HTR-8/SVneo (cell line): ENCODE measurements around the gene ZMYND8.
"Not testable (repeated sequence)": the region's sequence is repeated elsewhere in the genome, so short reads cannot be mapped to it uniquely, and the experiment has no call there.

Experiments
- DNase-seq: peaks from one replicate; pipeline ENCODE4 v3.0.0; 2011; ENCODE audit warnings: low spot score, mixed read lengths; ENCODE audit not compliant: insufficient read length
- FAIRE-seq: peaks from 2 replicates; lab custom pipeline; 2011; peaks lifted over from hg19 to GRCh38; lab: Jason Lieb, UNC

The ZMYND8 gene

DNA sequence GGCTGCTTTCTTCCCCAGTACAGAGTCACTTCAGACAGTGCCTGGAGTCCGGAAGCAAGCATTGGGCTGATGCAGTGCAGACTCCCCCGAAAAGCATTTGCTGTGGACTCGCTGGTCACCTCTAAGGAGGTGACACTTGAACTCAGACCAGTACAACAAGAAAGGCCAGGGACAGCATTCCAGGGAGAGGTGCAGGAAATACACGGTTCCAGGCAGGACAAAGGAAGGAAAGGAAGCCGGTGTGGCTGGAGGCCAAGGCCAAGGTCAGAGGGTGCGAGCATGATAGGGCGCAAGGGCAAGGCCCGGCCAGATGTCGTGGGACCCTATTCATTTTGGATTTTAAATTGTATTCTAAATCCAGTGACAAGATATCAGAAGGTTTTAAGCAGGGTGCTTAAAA lies 160.9 kb downstream of the ZMYND8 start:
- DNase-seq (no peak), FAIRE-seq (no peak)

DNA sequence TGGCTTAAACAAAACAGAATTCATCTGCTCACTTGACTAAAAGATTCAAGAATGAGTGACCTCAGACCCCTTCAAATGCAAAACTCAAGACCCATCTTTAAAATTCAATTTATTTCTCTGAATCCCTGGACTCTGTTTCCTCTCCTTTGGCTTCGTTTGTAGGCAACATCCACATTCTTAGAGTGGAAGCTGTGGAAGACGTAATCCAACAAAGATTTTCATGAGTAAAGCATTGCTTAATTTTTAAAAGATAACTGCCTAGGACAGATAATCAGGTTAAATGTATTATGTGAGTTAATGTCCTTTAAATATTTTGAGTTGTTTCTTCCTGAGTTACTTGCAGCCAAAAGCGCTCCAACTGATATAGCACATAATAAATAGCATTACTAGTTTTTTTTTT lies 164.5 kb downstream of the ZMYND8 start:
- DNase-seq = no peak
- no peak for FAIRE-seq

DNA sequence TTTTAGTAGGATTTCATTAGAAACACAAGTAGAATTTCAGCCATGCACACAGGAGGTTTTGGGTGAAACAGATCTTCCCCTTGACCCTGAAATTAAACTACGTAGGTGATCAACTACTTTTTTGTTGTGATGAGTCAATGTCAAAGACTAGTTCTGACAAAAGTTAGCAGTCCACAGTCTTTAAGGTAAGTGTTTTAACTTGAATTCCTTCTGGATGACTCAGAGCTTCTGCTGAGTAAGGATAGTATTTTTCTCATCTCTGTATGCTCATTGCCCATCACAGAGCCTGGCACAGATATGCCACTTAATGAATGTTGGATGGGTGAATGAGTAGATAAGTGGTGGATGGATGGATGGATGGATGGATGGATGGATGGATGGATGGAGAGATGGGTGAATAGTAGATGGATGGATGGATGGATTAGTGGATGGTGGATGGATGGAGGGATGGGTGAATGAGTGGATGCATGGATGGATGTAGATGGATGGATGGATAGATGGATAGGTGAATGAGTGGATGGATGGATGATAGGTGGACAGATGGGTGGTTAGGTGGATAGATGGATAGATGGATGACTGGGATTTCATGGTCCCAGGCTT lies 165.3 kb downstream of the ZMYND8 start:
- DNase-seq (peak; percentile 64), FAIRE-seq (peak; percentile 74)

DNA sequence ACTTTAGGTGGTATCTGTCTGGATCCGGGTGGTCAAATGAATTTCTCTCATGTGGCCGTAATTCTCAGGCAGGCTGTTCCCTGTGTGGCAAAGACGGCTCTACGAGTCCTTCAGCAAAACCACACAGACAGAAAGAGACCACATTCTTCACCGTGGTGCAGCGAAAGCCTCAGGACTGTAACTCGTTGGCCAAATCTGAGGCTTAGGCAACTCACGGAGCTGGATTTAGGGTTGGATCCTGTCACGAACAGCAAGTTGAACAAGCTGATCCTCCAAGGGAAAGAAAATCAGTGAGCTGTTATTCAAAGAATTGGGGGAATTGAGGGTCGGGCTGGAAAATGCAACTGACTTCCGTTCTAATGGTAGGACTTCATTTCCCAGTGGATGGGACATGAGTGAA lies 167.4 kb downstream of the ZMYND8 start:
- DNase-seq = no peak
- peak; percentile 79 for FAIRE-seq

DNA sequence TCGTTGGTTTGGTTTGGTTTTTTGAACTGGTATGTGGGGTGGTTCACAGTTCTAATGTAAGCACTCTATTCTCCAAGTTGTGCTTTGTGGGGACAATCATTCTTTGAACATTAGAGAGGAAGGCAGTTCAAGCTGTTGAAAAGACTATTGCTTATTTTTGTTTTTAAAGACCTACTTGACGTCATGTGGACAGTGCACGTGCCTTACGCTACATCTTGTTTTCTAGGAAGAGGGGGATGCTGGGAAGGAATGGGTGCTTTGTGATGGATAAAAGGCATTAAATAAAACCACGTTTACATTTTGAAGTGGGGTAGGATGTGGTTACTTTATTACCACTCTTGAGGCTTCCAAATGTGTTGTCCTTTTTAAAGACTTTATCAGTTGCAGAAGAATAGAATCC lies 168.0 kb downstream of the ZMYND8 start:
- FAIRE-seq (no peak), DNase-seq (no peak)

DNA sequence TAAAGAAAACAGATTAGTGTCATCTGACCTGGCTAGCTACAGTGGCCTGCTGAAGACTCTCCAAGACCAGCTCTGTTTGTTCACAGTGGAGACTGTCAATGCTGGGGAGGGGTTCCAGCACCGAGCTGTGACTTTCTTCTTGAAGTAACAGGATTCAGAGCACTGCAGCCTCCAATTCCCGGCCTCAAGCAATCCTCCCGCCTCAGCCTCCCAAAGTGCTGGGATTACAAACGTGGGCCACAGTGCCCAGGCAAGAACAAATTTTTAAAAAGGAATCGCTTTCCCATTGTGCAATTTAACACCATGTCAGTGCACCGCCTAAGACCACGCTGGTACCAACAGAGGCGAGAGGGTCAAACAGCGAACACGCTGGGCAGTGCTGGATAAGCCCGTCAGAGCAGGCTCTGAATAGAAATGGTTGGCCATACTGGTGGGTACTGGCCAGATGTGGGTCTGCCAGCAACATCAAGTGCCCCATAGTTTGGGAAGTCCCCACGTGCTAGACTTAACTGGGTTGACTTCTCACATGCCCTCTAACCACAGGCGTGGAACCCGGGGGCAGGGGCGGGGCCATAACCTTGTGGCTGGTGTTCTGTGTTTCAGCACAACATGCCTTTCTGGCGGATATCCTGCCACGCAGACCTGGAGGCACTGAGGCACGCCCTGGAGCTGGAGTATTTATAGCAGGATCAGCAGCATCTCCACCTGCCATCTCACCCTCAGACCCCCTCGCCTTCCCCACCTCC lies 168.9 kb downstream of the ZMYND8 start:
- no peak for DNase-seq
- FAIRE-seq = peak; percentile 62

DNA sequence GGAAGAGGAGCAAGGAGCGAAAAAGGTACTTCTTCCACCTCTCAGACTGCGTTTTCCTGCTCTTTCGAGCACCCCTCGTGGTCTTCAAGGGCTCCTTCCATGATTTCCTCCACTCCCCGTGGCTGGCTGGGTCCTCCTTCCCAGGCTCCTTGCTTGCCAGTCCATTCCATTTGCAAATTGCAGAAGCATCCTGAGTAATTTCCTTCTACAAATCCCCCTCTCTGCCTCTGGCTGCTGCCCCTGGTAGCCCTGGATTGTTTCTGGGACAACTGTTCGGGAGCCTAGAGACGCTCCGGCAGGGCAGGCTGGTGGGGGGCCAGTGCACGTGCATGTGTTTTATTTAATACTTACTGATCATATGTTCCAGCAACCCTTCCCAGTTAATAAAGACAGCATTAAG lies 173.1 kb downstream of the ZMYND8 start:
- FAIRE-seq = peak; percentile 42

DNA sequence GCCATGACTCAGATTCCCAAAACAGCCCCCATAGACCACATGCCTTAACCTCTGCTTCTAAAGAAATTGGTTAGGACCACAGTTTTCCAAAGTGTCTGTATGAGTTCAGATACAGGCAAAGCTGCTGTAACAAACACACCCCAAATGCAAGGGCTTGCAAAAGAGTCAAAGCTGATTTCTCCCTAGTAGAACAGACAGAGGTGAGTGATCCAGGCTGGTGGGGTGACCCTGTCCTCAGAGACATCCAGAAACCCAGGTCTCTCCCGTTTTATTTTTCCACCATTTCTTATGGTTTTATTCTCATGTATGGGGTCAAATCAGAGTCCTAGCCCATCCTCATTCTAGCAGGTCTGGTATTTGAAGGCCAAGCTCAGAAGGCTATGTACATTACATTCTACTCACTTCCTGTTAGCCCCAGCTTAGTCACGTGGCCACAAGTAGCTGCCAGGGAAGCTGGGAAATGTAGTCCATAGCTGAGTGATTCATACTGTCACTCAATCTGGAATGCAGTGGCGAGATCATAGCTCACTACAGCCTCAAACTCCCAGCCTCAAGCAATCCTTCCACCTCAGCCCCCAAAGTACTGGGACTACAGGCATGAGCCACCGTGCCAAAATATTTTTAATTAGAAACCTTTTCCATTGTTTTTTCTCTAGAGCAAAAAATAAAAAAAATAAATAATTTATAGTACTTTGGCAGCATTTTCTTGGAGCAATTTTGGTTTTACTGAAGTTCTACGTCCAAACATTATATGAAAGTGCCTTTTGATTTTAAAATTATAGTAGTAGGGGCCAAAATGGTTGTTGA lies 175.2 kb downstream of the ZMYND8 start:
- DNase-seq (peak; percentile 88), FAIRE-seq (peak; percentile 99)

More for the DNA sequence above, 173.1 kb downstream of the ZMYND8 start:
- no peak for DNase-seq

DNA sequence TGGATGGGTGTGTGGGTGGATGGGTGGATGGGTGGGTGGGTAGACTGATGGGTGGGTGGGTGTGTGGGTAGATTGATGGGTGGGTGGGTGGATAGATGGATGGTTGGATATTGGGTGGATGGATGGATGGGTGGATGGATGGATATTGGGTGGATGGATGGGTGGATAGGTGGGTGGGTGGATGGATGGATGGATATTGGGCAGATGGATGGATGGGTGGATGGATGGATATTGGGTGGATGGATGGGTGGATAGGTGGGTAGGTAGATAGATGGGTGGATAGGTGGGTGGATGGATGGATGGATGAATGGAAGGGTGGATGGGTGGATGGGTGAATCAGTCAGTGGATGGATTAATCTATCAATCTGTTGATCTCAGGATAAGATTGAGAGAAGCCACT lies 177.2 kb downstream of the ZMYND8 start:
- peak; percentile 84 for FAIRE-seq
- no peak for DNase-seq

DNA sequence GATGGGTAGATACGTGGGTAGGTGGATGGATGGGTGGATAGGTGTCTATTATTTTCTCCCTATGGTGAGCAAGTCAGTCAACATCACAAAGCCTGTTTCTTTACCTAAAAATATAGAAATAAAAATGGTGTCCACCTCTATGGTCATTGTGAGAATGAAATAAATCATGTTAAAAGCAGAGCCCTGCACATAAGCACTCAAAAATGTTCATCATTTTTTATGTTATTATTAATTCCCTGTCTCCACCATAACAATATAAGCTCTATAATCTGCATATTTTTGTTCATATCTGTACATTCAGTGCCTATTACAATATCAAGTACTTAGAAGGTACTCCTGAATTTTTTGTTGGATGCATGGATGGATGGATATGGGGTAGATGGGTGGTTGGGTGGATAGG lies 177.6 kb downstream of the ZMYND8 start:
- FAIRE-seq (no peak), DNase-seq (no peak)

DNA sequence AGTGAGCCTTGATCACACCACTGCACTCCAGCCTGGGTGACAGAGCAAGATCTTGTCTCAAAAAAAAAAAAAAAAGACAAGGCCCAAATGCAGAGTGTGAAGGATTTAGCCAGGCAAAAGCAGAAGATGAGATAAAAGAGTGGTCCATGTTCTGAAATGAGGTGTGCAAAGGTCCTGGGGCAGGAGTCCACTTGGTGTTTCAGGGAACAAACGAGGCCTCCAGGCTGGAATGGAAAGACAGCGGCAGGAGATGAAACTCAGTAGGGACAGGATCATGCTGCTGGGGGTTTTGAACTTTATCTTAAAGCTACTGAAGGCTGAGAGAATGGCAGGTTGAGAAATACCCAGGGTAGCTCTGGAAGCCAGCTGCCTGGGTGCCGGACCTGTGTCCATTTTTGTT lies 178.2 kb downstream of the ZMYND8 start:
- FAIRE-seq = no peak
- no peak for DNase-seq

DNA sequence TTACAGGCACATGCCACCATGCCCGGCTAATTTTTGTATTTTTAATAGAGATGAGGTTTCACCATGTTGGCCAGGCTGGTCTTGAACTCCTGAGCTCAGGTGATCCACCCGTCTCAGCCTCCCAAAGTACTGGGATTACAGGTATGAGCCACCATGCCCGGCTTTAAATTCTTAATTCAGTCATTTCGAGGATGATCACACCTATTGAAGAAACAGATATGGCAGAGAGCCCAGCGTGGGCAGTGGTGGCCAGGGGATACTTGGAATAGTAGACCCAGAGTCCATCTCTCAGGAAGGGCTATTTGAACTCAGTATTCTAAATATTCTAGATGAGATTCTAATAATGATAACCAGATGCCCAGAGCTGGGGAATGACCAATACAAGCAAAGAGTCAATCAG lies 180.3 kb downstream of the ZMYND8 start:
- DNase-seq, FAIRE-seq: not testable (repeated sequence)

DNA sequence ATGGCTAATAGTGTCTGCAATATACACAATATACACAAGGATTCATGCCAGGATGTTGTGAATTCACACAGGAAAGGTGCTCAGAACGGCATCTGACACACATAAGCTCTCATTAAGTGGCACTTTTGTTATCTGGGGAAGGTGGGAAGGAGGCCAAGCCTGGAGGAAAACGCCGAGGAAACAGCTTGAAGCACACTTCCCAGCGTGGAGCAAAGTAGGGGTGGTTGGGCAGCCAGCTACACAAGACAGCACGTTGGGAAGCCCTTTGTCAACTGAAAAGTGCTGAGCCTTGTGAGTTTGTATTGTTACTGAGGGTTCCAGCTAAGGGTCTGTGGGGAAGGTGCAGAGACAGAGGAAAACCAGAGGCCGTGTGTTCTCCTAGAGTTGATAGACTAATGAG lies 181.0 kb downstream of the ZMYND8 start:
- DNase-seq = no peak
- peak; percentile 88 for FAIRE-seq

DNA sequence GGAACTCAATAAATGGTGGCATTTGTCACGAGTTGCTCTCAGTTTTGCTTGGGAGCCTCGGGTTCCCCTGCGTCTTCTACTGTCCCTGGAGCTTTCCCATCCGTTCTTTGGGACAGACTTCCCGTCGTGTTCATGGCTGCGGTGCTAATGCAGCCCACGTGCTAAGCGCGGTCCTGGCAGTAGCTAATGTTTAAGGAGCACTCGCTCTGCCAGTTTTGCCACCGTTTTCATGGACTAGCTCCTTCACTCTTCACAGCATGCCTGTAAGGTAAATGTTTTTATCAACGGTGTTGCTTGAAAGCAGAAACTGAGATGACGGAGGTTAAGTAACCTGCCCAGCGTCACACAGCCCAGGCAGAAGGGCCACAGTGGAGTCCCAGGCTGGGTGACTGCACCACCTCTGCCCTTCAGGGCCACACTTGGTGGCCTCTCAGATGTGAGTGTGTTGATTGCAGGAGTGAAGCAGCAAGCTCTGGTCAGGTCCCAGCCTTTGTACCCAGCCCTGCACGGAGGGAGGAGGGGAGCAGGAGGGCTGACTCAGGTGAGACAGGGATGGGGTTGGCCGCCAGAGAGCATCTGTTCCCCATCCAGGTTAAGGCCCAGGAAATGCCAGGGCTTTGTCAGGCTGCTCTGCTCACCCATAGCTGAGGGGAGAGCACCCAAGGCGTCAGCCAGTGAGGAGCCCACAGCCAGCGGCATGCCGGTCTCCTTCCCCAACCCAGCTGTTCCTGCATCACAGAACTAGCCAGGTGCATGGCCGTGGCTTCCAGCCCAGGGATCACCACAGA lies 181.8 kb downstream of the ZMYND8 start:
- peak; percentile 66 for FAIRE-seq
- no peak for DNase-seq

DNA sequence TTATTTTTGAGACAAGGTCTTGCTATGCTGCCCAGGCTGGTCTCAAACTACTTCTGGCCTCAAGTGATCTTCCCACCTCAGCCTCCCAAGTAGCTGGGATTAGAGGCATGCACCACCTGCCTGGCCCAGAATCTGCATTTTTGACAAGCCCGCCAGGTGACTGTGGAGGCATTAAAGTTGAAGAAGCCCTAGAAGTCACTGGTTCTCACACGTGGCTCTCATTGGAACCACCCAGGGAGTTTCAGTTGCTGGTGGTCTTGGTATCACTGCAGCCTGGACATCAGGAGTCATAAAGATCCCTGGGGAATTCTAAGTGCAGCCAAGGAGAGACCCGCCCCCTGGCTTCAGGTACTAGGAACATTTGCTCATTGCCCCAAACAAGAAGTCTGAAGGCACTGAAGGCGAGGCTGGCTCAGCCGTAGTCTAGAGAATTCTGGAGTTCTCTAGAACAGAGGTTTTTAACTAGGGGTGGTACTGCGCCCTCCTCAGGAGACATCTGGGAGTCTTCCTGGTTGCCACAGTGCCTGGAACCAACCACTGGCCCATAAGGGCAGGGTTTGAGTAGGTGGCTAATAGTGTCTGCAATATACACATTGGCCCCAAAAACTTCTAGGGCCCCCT lies 182.8 kb downstream of the ZMYND8 start:
- no peak for FAIRE-seq

DNA sequence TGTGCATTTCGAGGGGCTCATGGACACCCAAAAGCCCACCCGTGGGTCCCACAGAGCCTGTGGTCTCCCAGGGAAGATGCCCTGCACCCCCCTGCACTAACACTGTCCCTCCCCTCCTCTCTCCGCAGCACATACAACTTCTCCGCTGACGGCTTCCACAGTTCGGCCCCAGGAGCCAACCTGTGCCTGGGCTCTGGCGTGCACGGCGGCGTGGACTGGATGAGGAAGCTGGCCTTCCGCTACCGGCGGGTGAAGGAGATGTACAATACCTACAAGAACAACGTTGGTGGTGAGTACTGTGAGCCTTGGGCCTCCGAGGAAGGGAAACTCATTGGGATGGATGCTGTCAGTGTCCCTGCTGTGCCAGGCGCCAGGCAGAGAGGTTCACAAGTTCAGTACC lies 183.9 kb downstream of the ZMYND8 start:
- no peak for DNase-seq
- peak; percentile 72 for FAIRE-seq

More for the DNA sequence above, 182.8 kb downstream of the ZMYND8 start:
- DNase-seq = no peak

DNA sequence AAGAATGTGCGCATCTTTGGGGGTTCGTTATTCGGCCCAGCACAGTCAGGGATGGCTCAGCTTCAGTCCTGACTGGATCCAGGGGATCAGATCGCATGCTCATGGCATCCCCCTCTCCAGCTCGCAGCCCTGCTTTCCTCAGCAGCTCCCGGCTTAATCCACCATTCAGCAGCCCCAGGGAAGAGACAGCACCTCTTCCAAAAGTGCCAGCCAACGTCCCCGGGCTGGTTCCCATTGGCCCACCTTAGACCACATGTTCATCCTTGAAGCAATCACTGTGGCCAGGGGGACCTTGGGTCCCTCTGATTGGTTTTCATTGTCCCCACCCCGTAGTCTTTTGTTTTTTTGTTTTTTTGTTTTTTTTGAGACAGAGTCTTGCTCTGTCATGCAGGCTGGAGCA lies 188.7 kb downstream of the ZMYND8 start:
- DNase-seq = no peak
- peak; percentile 76 for FAIRE-seq

DNA sequence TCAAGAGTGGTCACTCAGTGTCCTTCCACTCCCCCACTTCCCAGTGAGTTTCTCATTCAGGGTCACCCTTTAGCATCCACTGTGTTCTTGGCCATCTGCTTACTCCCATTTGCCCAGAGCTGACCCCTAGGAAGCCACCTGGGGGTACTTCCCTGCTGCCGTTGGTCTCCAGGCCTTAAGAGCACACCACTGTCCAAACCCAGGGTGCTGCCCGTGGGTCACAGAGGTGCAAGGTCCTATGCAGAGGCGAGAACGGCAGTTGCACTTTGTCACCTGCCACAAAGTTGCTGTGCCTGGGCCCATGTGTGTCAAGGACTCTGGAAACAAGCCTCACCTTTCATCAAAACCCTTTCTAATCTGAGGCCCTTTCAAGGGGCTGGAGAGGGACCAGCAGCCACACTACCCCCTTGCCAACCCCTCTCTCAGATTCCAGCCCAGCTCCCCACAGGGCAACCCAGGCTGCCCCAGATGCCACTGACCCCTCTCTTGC lies 191.1 kb downstream of the ZMYND8 start:
- FAIRE-seq = peak; percentile 46
- DNase-seq = no peak

DNA sequence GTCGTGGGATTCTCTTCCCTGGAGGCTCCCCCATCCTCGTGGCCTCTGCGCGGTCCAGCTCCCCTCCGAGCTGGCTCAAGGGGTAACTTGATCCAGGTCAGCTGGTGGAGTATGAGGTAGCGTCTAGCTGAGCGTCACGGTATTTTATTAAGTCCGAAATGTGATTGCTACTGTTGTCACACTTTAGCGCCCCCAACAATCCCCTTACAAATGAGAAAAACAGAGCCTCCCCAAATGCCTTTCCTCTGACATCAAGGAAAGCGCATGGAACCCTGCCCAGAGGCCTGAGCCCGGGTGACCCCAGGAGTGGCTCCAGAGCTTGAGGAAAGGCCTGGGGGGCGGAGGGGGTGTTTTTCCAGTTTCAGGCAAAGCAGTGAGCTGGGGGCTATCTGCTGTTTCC lies 192.4 kb downstream of the ZMYND8 start:
- DNase-seq (no peak), FAIRE-seq (no peak)

DNA sequence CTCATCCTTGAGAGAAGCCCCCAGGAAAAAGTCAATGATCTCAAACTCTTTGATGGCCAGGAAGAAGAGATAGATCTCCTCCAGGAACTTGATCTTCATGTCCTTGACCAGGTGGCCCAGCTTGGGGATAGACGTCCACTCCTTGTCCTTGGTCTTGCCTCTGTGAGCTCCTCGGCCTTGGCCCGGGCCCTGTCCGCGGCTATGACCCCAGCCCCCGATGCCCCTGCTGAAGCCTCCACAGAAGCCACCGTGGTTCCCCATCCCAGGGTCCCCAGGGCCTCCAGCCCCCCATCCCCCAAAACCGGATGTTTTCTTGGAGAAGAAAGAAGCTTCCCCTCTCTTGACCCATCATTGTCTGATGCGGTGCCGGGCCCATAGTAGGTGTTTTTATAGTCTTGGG lies 195.1 kb downstream of the ZMYND8 start:
- FAIRE-seq (peak; percentile 44), DNase-seq (no peak)
